SK-N-SH treated with all-trans-retinoic acid at 6 μM for 48 hours (cell line): ENCODE measurements around the gene JARID2.

ENCODE experiments used
- ATAC-seq: fragments of 200-7000 bp; cut with Tn5 transposase; 3 replicates; pipeline ENCODE4 v1.9.1; 2020; ENCODE audit warnings: mild to moderate bottlenecking, moderate library complexity
- ARNTL ChIP-seq: fragments of 450-650 bp; formaldehyde crosslinking; IDR thresholded peaks from 2 replicates; pipeline ENCODE4 v1.5.0; 2020; ENCODE audit warnings: low read depth, mild to moderate bottlenecking, moderate library complexity, borderline replicate concordance
- BACH2 ChIP-seq: fragments of 250-450 bp; sonication (Bioruptor Pico); IDR thresholded peaks from 2 replicates; pipeline ENCODE4 v1.9.0; 2021; ENCODE audit warnings: mild to moderate bottlenecking, borderline replicate concordance
- CREB5 ChIP-seq: fragments of 250-450 bp; sonication (Bioruptor Pico); IDR thresholded peaks from 2 replicates; pipeline ENCODE4 v1.5.1; 2020; ENCODE audit warnings: low read depth, mild to moderate bottlenecking, moderate library complexity
- CSDC2 ChIP-seq: fragments of 250-450 bp; sonication (Bioruptor Pico); IDR thresholded peaks from 2 replicates; pipeline ENCODE4 v1.5.0; 2020; ENCODE audit warnings: mild to moderate bottlenecking, moderate library complexity
- CSRNP3 ChIP-seq: fragments of 250-450 bp; sonication (Bioruptor Pico); IDR thresholded peaks from 2 replicates; pipeline ENCODE4 v1.5.1; 2021; ENCODE audit warnings: mild to moderate bottlenecking, moderate library complexity
- GLIS3 ChIP-seq: fragments of 250-450 bp; sonication (Bioruptor Pico); IDR thresholded peaks from 2 replicates; pipeline ENCODE4 v1.5.0; 2020; ENCODE audit warnings: mild to moderate bottlenecking, moderate library complexity
- ISL1 ChIP-seq: fragments of 250-450 bp; sonication (Bioruptor Pico); IDR thresholded peaks from 2 replicates; pipeline ENCODE4 v2.1.2; 2022; ENCODE audit warnings: mild to moderate bottlenecking, moderate library complexity
- OSR1 ChIP-seq: fragments of 250-450 bp; sonication (Bioruptor Pico); IDR thresholded peaks from 2 replicates; pipeline ENCODE4 v1.8.0; 2022; ENCODE audit warnings: moderate library complexity, mild to moderate bottlenecking, inconsistent platforms
- PATZ1 ChIP-seq: fragments of 250-450 bp; sonication (Bioruptor Pico); IDR thresholded peaks from 2 replicates; pipeline ENCODE4 v1.8.0; 2020; ENCODE audit warnings: mild to moderate bottlenecking, moderate library complexity, borderline replicate concordance
- POU6F1 ChIP-seq: fragments of 250-450 bp; sonication (Bioruptor Pico); IDR thresholded peaks from 2 replicates; pipeline ENCODE4 v1.8.0; 2021; ENCODE audit warnings: low read depth, mild to moderate bottlenecking, moderate library complexity, borderline replicate concordance
- RARB ChIP-seq: fragments of 250-450 bp; sonication (Bioruptor Pico); IDR thresholded peaks from 2 replicates; pipeline ENCODE4 v1.8.0; 2021; ENCODE audit warnings: mild to moderate bottlenecking, moderate library complexity
- SNAI2 ChIP-seq: fragments of 250-450 bp; sonication (Bioruptor Pico); IDR thresholded peaks from 2 replicates; pipeline ENCODE4 v1.5.0; 2020; ENCODE audit warnings: mild to moderate bottlenecking, moderate library complexity
- TCF4 ChIP-seq: fragments of 250-450 bp; sonication (Bioruptor Pico); IDR thresholded peaks from 2 replicates; pipeline ENCODE4 v1.8.0; 2021; ENCODE audit warnings: mild to moderate bottlenecking, moderate library complexity, borderline replicate concordance
- TOX ChIP-seq: fragments of 250-450 bp; sonication (Bioruptor Pico); IDR thresholded peaks from 2 replicates; pipeline ENCODE4 v1.8.0; 2021; ENCODE audit warnings: mild to moderate bottlenecking, moderate library complexity, borderline replicate concordance
- TSHZ2 ChIP-seq: fragments of 250-450 bp; sonication (Bioruptor Pico); IDR thresholded peaks from 2 replicates; pipeline ENCODE4 v1.5.0; 2020; ENCODE audit warnings: mild to moderate bottlenecking, moderate library complexity
- ZFP3 ChIP-seq: fragments of 250-450 bp; sonication (Bioruptor Pico); IDR thresholded peaks from 2 replicates; pipeline ENCODE4 v1.5.0; 2020; ENCODE audit warnings: mild to moderate bottlenecking, moderate library complexity
- ZFP30 ChIP-seq: fragments of 450-650 bp; formaldehyde crosslinking; IDR thresholded peaks from 2 replicates; pipeline ENCODE4 v1.5.0; 2022; ENCODE audit warnings: mild to moderate bottlenecking, moderate library complexity
- ZNF70 ChIP-seq: fragments of 450-650 bp; formaldehyde crosslinking; IDR thresholded peaks from 2 replicates; pipeline ENCODE4 v1.5.0; 2020; ENCODE audit warnings: mild to moderate bottlenecking, moderate library complexity
- ZNF8 ChIP-seq: fragments of 450-650 bp; formaldehyde crosslinking; IDR thresholded peaks from 2 replicates; pipeline ENCODE4 v1.5.0; 2020; ENCODE audit warnings: mild to moderate bottlenecking, moderate library complexity

Gene JARID2

GRCh38 chr6:15440040-15440439, 194.2 kb downstream of the JARID2 start:
- ATAC-seq = no peak

More at GRCh38 chr6:15440040-15440439, 194.2 kb downstream of the JARID2 start:
- TF ChIP-seq POU6F1 (CRISPR knock-in tag) = no peak
- TF ChIP-seq PATZ1 (CRISPR knock-in tag) = no peak
- no peak for TF ChIP-seq CREB5 (CRISPR knock-in tag)
- TF ChIP-seq RARB (CRISPR knock-in tag) = no peak
- TF ChIP-seq GLIS3 (CRISPR knock-in tag) = no peak
- TF ChIP-seq TOX (CRISPR knock-in tag) = no peak
- no peak for TF ChIP-seq CSDC2 (CRISPR knock-in tag)
- no peak for TF ChIP-seq TSHZ2 (CRISPR knock-in tag)
- no peak for TF ChIP-seq ZFP30 (CRISPR knock-in tag)
- no peak for TF ChIP-seq OSR1 (CRISPR knock-in tag)
- no peak for TF ChIP-seq CSRNP3 (CRISPR knock-in tag)
- TF ChIP-seq SNAI2 (CRISPR knock-in tag) = no peak
- no peak for TF ChIP-seq ZNF8 (CRISPR knock-in tag)
- no peak for TF ChIP-seq ZFP3
- TF ChIP-seq TCF4 = no peak
- no peak for TF ChIP-seq ZNF70 (CRISPR knock-in tag)
- no peak for TF ChIP-seq BACH2 (CRISPR knock-in tag)
- no peak for TF ChIP-seq ISL1
- TF ChIP-seq ARNTL = no peak
